Liver (tissue), 9 donors: ENCODE results near the gene ESPN. TPM values are rescaled to one million over a fixed set of nuclear protein-coding genes. Genes with fewer than 3 reads are reported as not detected.
A peak's percentile ranks its signal among the peaks of the same experiment; 100 is the strongest.

Experiments used
- DNase-seq: peaks from one replicate; pipeline ENCODE4 v3.0.0-alpha.2; 2017; ENCODE audit warnings: low spot score
- H3K27ac ChIP-seq, 2 donors: one replicate each; pipeline ENCODE4 v1.7.0; 2013; ENCODE audit warnings: inconsistent platforms in 2 of 2, low read length in 2 of 2, control low read depth in 1 of 2, low read depth in 1 of 2, mild to moderate bottlenecking in 1 of 2
- H3K27me3 ChIP-seq, 4 donors: one replicate each; pipeline versions ENCODE4 v1.6.1 to v1.7.0; 2013; ENCODE audit warnings: low read length in 3 of 4, inconsistent platforms in 1 of 4, mild to moderate bottlenecking in 1 of 4, moderate library complexity in 1 of 4; ENCODE audit not compliant: control insufficient read depth in 4 of 4, insufficient read depth in 4 of 4
- H3K36me3 ChIP-seq, 4 donors: one replicate each; pipeline versions ENCODE4 v1.6.1 to v1.7.0; 2013; ENCODE audit warnings: low read length in 3 of 4, mild to moderate bottlenecking in 3 of 4, low read depth in 1 of 4, moderate library complexity in 1 of 4; ENCODE audit not compliant: control insufficient read depth in 4 of 4, insufficient read depth in 3 of 4
- H3K4me1 ChIP-seq, 4 donors: one replicate each; pipeline versions ENCODE4 v1.6.1 to v1.7.0; 2013; ENCODE audit warnings: low read length in 3 of 4, mild to moderate bottlenecking in 3 of 4, moderate library complexity in 1 of 4; ENCODE audit not compliant: control insufficient read depth in 4 of 4, insufficient read depth in 4 of 4
- H3K4me3 ChIP-seq, 3 donors: one replicate each; pipeline versions ENCODE4 v1.6.1 to v1.7.0; 2013; ENCODE audit warnings: low read length in 3 of 3, control low read depth in 1 of 3, low read depth in 1 of 3, mild to moderate bottlenecking in 1 of 3
- H3K9ac ChIP-seq, 2 donors: one replicate each; pipeline ENCODE4 v1.7.0; 2013; ENCODE audit warnings: low read length in 2 of 2, mild to moderate bottlenecking in 2 of 2, moderate library complexity in 2 of 2, control low read depth in 1 of 2, low read depth in 1 of 2
- H3K9me3 ChIP-seq, 4 donors: one replicate each; pipeline versions ENCODE4 v1.6.1 to v1.7.0; 2013; ENCODE audit warnings: low read length in 3 of 4; ENCODE audit not compliant: control insufficient read depth in 4 of 4
- EGR1 ChIP-seq, 2 donors: IDR thresholded peaks; 2 replicates each; pipeline ENCODE4 v1.6.1; 2016 to 2018; ENCODE audit warnings: antibody characterized with exemption in 2 of 2, low read depth in 2 of 2
- FOXA1 ChIP-seq: IDR thresholded peaks from 2 replicates; pipeline ENCODE4 v1.6.1; 2016; ENCODE audit warnings: antibody characterized with exemption
- FOXA2 ChIP-seq: IDR thresholded peaks from 2 replicates; pipeline ENCODE4 v1.6.1; 2016; ENCODE audit warnings: antibody characterized with exemption
- GABPA ChIP-seq, 2 donors: IDR thresholded peaks in 1 of 2; conservative IDR thresholded peaks in 1 of 2; 2 replicates each; pipeline ENCODE4 v1.6.1; 2016; ENCODE audit warnings: antibody characterized with exemption in 2 of 2, mild to moderate bottlenecking in 1 of 2, moderate library complexity in 1 of 2
- HNF4A ChIP-seq, 2 donors: conservative IDR thresholded peaks; 2 replicates each; pipeline ENCODE4 v1.6.1; 2016; ENCODE audit warnings: antibody characterized with exemption in 2 of 2, mild to moderate bottlenecking in 2 of 2
- HNF4G ChIP-seq: IDR thresholded peaks from 2 replicates; pipeline ENCODE4 v1.6.1; 2016; ENCODE audit warnings: antibody characterized with exemption
- JUND ChIP-seq, 2 donors: IDR thresholded peaks; 2 replicates each; pipeline ENCODE4 v1.6.1; 2016; ENCODE audit warnings: antibody characterized with exemption in 2 of 2
- NR2F2 ChIP-seq: IDR thresholded peaks from 2 replicates; pipeline ENCODE4 v1.6.1; 2016; ENCODE audit warnings: antibody characterized with exemption
- RAD21 ChIP-seq, 2 donors: IDR thresholded peaks; 2 replicates each; pipeline ENCODE4 v1.6.1; 2016; ENCODE audit warnings: antibody characterized with exemption in 2 of 2, mild to moderate bottlenecking in 2 of 2
- SP1 ChIP-seq: IDR thresholded peaks from 2 replicates; pipeline ENCODE4 v1.6.1; 2018; ENCODE audit warnings: antibody characterized with exemption, mild to moderate bottlenecking
- TAF1 ChIP-seq: conservative IDR thresholded peaks from 2 replicates; pipeline ENCODE4 v1.6.1; 2016; ENCODE audit warnings: antibody characterized with exemption, mild to moderate bottlenecking
- YY1 ChIP-seq: IDR thresholded peaks from 2 replicates; pipeline ENCODE4 v1.6.1; 2016; ENCODE audit warnings: antibody characterized with exemption, mild to moderate bottlenecking
- WGBS: extraction: QIAGEN DNeasy Blood & Tissue Kit; methylation state at CpG from one replicate; pipeline ENCODE4 v1.1.7; 2013; 5-methylcytosine and 5-hydroxymethylcytosine counted together
- polyA plus RNA-seq, 2 donors: library from polyadenylated mRNA; stranded (reverse) in 1 of 2; unstranded in 1 of 2; fragments of 200-250 nt in 1 of 2; fragments of >200 nt in 1 of 2; fragmentation: Nextera tagmentation in 1 of 2; extraction: Ambion mirVana in 1 of 2; gene quantifications; one replicate each; pipeline versions ENCODE4 v1.2.1 to v1.2.3, GENCODE V29; 2013 to 2015
- total RNA-seq, 2 donors: library from RNA; depleted of rRNA; stranded (reverse); fragments of >200 nt; gene quantifications; one replicate each; pipeline ENCODE4 v1.2.3, GENCODE V29; 2014
- TF ChIP-seq, protein P1 (sequence below): IDR thresholded peaks from 2 replicates; pipeline ENCODE4 v1.6.1; 2016; ENCODE audit warnings: antibody characterized with exemption
- TF ChIP-seq, protein P2 (sequence below): IDR thresholded peaks from 2 replicates; pipeline ENCODE4 v1.6.1; 2016; ENCODE audit warnings: antibody characterized with exemption
- TF ChIP-seq, protein P3 (sequence below): fragments of 150-350 bp; IDR thresholded peaks from 2 replicates; pipeline ENCODE4 v1.5.1; 2017; ENCODE audit warnings: improper control_type of control experiment, low read depth, low read length; ENCODE audit not compliant: missing input control
- TF ChIP-seq, protein P4 (sequence below): IDR thresholded peaks from 2 replicates; pipeline ENCODE4 v1.6.1; 2016; ENCODE audit warnings: antibody characterized with exemption
- donor health status: healthy.
- donor health status: healthy.
- donor health status: healthy.
- donor health status: healthy.
- donor health status: healthy.

ESPN gene
- total and polyA plus RNA-seq, 4 donors = 61.5 to 103 (median 68.2) TPM

DNA sequence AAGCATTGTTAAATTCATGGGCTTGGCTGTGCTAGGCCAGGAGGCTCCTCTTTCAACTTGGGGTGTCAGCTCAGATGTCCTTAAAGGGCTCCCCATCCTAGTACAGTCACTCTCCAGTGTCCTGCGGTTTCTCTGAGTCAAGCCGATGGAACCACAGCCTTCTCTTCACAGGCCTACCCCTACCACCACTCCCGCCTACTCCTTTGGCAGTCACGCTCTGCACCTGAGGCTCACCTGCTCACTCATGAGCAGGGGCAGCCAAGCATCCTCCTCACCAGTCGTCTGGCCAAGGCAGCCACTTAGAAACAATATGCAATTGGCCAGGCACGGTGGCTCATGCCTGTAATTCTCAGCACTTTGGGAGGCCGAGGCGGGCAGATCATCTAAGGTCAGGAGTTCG lies 34.6 kb upstream of the ESPN start:
- Histone ChIP-seq H3K27ac (no peak overlapping the region), H3K4me1 (peaks cover 3 to 20% (median 15%) of the 10 kb centered on the region in 4 donors), H3K9ac (no peak overlapping the region), H3K36me3 (no peaks in the 10 kb centered on the region), H3K9me3 (no peaks in the 10 kb centered on the region), H3K4me3 (no peak overlapping the region), H3K27me3 (no peaks in the 10 kb centered on the region)
- no peak for DNase-seq
- 91% methylated on average over 9 of the region's 9 CpGs for WGBS
- TF ChIP-seq YY1 (no peak), JUND (IDR thresholded peaks at IDR 0.05) (no peak), FOXA2 (no peak), FOXA1 (no peak), HNF4A (conservative IDR thresholded peaks at IDR 0.05) (no peak), HNF4G (no peak), EGR1 (IDR thresholded peaks at IDR 0.05; ENCODE audit: low read depth in 2 of 2) (no peak), TAF1 (no peak), NR2F2 (no peak)
- TF ChIP-seq, protein P1, sequence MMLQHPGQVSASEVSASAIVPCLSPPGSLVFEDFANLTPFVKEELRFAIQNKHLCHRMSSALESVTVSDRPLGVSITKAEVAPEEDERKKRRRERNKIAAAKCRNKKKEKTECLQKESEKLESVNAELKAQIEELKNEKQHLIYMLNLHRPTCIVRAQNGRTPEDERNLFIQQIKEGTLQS = no peak
- TF ChIP-seq, protein P2, sequence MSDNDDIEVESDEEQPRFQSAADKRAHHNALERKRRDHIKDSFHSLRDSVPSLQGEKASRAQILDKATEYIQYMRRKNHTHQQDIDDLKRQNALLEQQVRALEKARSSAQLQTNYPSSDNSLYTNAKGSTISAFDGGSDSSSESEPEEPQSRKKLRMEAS = no peak

DNA sequence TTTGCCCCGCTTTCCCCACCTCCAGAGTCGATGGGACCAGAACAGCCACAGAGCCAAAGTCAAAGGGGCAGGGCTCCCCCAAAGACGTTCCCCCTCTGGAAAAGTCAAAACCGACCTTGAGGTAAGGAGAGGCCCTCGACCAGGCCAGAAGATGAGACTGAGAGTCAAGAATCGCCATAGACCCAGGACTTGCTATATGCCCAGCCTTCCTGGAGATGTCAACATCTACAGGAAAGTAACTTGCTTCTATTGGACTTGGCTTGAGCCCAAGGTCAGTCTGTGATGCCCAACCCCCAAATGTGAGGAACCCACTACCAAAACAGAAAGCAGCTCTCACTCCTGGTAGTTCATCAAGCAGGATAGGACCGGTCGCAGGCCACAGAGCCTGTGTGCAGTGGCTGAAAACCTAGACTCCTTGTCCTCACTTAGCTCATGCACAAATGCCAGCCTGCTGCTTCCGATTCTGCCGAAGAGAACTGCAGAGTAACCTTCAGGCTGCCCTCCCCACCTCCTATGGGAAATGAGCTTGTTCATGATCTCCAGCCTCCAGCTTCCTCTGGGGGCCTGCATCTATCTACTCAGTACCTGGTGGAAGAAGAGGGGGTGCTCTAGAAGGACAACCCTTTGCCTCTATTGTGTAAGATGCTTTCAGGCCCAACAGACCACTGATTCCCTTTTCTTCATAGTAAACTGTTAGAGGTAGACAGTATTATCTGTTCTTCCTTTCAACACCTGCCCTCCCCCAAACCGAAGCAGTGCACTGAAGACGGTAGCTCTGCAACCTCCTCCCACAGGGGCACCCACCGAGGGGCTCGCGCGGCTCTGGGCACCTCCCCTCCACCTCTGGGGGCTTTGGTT lies 32.4 kb upstream of the ESPN start:
- no peak for DNase-seq
- Histone ChIP-seq H3K9me3 (no peaks in the 10 kb centered on the region), H3K4me1 (peaks cover 3 to 20% (median 15%) of the 10 kb centered on the region in 4 donors), H3K27me3 (no peaks in the 10 kb centered on the region), H3K36me3 (no peaks in the 10 kb centered on the region), H3K9ac (no peak overlapping the region), H3K27ac (no peak overlapping the region), H3K4me3 (peak overlapping the region in 2 of 3 donors; percentile 32 to 83)
- TF ChIP-seq EGR1 (IDR thresholded peaks at IDR 0.05; ENCODE audit: low read depth in 2 of 2) = no peak
- no peak for TF ChIP-seq RAD21 (IDR thresholded peaks at IDR 0.05)
- TF ChIP-seq, protein P3, sequence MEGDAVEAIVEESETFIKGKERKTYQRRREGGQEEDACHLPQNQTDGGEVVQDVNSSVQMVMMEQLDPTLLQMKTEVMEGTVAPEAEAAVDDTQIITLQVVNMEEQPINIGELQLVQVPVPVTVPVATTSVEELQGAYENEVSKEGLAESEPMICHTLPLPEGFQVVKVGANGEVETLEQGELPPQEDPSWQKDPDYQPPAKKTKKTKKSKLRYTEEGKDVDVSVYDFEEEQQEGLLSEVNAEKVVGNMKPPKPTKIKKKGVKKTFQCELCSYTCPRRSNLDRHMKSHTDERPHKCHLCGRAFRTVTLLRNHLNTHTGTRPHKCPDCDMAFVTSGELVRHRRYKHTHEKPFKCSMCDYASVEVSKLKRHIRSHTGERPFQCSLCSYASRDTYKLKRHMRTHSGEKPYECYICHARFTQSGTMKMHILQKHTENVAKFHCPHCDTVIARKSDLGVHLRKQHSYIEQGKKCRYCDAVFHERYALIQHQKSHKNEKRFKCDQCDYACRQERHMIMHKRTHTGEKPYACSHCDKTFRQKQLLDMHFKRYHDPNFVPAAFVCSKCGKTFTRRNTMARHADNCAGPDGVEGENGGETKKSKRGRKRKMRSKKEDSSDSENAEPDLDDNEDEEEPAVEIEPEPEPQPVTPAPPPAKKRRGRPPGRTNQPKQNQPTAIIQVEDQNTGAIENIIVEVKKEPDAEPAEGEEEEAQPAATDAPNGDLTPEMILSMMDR = no peak
- TF ChIP-seq, protein P4, sequence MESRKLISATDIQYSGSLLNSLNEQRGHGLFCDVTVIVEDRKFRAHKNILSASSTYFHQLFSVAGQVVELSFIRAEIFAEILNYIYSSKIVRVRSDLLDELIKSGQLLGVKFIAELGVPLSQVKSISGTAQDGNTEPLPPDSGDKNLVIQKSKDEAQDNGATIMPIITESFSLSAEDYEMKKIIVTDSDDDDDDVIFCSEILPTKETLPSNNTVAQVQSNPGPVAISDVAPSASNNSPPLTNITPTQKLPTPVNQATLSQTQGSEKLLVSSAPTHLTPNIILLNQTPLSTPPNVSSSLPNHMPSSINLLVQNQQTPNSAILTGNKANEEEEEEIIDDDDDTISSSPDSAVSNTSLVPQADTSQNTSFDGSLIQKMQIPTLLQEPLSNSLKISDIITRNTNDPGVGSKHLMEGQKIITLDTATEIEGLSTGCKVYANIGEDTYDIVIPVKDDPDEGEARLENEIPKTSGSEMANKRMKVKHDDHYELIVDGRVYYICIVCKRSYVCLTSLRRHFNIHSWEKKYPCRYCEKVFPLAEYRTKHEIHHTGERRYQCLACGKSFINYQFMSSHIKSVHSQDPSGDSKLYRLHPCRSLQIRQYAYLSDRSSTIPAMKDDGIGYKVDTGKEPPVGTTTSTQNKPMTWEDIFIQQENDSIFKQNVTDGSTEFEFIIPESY = no peak
- no peak for TF ChIP-seq HNF4A (conservative IDR thresholded peaks at IDR 0.05)
- no peak for TF ChIP-seq HNF4G
- TF ChIP-seq NR2F2 = no peak
- no peak for TF ChIP-seq GABPA (IDR thresholded peaks at IDR 0.05 in 1 of 2, conservative IDR thresholded peaks at IDR 0.05 in 1 of 2)
- no peak for TF ChIP-seq FOXA2
- no peak for TF ChIP-seq TAF1
- no peak for TF ChIP-seq SP1
- TF ChIP-seq, protein P2 = no peak
- WGBS = 42% methylated on average over 16 of the region's 16 CpGs
